HG03558 (cell line): ENCODE data around the gene TMEM190.

ENCODE experiments used
- ATAC-seq: cut with Tn5 transposase; IDR thresholded peaks from one replicate; pipeline ENCODE4 v1.9.1; 2021; ENCODE audit warnings: moderate number of reproducible peaks; ENCODE audit not compliant: unreplicated experiment; ENCODE audit errors: extremely low read depth

The TMEM190 gene

DNA sequence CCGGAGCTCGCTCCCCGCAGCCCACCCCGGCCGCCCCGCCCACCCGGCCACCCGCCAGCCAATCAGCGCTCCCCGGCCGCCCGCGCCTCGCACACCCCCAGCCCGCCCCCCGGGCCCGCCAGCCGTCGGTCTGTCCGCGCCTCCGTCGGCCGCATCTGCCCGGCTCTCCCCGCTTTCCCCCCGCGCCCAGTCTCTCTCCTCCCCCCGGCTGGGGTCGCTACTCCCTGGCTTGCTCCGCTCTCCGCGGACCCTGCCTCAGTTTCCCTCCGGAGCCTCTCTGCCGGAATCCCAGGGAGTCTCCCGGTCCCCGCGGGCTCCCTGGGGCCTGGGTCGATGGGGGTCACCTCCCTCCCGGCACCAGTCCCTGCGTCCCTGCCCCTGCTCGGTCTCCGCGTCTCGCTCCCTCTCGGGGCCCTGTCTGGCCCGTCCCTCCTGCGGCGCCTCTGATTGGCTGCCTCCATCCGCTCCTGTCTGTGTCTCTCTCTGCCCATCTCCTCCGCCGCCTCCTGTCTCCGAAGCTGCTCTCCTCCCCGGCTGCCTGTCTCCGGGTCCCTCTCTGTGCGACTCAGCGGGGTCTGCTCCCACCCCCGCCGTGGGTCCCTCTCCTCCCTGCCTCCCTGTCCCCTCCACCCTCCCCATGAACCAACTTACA lies 6.8 kb upstream of the TMEM190 start:
- ATAC-seq, result no peak

DNA sequence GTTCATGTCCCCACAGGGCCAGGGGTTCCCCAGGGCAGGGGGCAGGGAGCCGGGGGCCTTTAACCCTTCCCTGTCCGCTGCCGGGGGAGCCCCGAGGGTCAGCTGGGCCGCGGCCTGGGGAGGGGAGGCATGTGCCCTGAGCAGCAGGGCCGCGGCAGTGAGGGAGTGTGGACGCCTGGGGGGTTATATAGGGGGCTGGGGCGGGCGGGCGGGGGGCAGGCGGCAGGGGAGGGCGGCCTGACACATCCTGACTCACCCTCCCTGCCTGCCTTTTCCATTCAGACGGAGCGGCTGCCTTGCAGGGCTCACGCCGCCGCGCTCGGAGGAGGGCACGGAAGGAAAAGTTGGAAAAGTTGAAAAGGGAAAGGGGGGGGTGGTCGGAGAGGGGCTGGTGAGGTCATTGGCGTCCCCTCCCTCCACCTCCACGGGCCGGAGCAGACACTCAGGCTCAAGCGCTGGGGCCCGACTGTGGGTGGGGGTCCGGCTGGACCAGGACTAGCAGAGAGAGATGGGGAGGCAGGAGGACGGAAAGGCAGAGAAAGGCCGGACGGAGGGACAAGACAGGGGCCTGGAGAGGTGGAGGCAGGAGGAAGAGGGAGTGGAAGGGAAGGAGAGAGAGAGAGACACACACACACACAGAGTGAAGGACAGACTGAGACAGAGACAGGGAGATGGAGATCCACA lies 6.2 kb upstream of the TMEM190 start, which contains the start of gene IL11:
TSS of gene IL11 (minus strand) at position 159 of the 684 bp plus-strand sequence. CDS start at position 6, 153 bp downstream.
- no peak for ATAC-seq

DNA sequence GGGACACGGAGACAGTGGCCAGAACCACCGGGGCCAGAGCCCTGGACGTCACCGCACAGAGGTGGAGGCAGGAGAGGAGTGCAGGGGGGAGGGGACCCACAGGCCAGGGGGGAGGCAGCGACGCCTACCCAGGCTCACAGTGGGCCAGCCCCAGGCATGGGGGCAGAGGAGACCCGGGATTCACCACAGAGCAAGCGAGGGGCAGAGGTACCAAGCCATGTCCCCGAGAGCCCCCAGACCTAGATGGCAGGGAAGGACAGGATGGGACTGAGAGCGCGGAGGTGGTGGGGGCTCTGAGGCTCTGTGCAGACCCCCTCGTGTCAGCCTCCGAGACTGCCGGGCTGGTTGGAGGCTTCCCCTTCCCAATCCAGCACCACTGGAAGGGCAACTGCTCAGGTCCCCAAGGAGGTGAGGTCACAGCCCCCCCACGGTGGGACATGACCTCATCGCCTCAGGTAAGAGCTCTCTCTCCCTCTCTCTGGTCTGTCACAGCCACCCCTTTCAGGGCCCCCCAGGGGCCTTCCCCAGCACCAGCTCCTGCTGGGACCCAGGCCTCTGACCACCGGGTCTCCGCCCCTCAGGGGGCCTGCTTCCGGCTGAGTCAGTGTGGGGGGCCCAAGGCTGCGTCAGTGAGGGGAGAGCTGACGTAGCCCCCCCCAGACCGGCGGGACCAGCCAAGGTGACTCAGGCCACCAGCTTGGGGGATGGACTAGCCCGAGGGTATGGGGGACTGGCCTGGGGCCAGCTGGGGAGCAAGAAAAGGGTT lies 4.1 kb upstream of the TMEM190 start:
- no peak for ATAC-seq

DNA sequence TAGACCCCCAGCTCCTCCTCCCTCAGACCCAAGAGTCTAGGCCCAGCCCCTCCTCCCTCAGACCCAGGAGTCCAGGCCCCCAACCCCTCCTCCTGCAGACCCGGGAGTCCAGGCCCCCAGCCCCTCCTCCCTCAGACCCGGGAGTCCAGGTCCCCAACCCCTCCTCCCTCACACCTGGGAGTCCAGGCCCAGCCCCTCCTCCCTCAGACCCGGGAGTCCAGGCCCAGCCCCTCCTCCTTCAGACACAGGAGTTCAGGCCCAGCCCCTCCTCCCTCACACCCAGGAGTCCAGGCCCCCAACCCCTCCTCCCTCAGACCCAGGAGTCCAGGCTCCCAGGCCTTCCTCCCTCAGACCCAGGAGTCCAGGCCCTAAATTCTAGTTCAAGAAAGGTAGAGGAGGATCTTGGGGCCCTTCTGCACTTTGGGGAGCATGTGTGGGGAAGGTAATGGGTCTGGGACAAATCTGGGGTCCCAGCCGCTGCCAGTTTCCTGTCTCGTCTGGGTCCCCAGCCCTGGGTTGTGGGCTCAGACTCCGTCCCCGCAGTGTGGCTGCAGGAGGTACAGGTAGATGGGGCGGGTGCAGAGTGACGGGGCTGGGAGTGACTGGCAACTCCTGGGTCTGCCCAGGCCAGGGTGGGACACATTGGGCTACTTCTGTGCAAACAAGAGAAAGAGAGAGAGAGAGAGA lies 3.2 kb upstream of the TMEM190 start:
- no peak for ATAC-seq

DNA sequence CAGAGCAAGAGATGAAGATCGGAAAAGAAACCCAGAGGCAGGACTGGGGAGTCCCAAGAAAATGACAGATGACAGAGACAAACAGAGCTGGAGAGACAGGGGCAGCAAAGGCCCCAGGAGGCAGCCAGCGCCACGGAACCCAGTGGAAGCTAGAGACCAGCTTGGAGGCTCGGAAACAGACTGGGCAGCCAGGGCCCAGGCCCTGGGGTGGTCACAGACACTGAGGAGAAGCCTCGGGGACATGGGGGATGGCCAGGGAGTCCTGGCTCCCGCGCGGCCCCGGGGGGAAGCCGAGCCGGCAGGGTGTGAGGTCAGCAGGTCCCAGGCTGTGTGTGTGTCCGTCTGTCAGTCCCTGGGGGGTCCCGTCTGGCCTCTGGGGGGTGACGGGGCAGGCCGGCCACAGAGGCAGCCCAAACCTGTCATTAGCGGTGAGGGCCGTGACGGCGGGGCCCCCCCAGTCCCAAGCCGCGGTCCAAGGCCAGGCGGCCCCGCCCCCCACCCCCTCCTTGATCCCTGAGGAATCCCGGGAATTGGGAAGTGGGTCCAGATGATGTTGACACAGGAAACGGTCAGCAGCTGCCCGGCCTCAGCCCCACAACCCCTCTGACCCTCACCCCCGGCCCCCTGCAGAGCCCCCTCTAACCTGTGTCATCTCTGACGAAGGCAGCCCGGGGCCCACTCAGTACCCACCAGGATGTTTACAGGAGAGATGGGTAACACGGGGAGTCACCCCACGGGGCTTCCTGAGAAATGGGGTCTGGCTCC lies 2.5 kb upstream of the TMEM190 start:
- no peak for ATAC-seq

DNA sequence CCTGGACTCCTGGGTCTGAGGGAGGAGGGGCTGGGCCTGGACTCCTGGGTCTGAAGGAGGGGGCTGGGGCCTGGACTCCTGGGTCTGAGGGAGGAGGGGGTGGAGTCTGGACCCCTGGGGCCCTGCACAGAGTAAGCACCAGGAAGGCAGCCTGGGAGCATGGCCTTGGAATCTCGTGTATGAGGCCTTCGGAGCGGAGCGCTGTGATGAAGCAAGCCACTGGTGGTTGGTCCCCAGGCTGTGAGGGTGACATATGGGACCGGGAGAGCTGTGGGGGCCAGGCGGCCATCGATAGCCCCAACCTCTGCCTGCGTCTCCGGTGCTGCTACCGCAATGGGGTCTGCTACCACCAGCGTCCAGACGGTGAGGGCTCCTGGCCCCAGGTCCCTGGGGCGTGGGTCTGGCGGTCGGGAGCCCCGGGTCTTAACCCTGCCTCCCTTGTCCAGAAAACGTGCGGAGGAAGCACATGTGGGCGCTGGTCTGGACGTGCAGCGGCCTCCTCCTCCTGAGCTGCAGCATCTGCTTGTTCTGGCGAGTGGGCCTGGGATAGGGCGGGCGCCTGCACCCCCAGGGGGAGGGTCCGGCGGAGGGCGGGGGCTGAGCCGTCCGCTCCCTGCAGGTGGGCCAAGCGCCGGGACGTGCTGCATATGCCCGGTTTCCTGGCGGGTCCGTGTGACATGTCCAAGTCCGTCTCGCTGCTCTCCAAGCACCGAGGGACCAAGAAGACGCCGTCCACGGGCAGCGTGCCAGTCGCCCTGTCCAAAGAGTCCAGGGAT lies 918 bp downstream of the TMEM190 start:
- no peak for ATAC-seq

DNA sequence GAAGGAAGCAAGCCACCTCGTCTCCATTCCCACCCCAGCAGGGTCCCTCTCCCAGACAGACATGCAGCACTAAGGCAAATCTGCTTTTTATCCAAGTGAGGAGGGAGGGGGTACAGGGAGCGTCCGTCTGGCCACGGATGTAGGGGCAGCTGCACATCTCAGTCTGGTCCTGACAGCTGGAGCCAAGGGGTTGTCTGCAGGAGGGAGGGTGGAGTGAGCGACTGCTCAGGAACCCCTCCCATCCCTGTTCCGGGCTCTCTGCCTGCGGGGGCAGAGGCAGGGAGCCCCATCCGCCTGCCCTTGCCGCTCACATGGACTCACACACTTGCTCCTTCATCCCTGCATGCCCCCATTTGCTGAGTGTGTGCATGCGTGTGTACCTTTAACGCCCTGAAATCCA lies 2.5 kb downstream of the TMEM190 start:
- ATAC-seq, result no peak

DNA sequence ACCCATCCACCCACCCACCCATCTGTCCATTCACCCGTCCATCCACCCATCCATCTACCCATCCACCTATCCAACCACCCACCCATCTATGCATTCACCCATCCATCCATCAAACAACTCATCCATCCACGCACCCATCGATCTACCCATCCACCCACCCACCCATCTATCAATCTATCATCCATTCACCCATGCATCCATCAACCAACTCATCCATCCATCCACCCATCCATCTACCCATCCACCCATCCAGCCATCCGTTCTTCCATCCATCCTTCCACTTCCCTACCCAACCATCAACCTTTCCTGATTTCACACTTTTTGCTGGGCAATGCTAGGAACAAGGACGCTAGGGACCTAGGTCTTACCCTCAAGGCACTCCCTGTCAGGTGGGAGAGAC lies 5.4 kb downstream of the TMEM190 start:
- ATAC-seq, result no peak

DNA sequence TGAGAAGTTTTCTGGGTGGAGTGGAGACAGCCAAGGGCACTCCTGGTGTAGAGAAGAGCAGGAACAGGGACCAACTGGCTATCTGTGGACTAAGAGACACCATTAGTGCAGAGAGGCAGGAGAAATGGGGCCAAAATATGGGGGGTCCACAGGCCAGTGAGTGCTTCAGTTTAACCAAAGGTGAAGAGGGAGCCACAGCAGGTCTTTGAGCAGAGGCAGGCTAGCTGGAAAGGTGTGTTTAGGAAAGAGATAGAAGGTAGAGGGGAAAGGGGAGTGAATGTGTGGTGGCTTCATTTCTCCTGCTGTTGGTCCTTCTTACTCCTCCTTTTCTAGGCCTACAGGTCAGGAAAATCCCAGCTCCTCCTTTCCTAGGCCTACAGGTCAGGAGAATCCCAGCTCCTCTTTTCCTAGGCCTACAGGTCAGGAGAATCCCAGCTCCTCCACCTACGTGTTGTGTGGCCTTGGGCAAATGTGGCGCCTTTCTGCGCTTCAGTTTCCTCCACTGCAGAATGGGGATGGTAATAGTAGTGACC lies 6.0 kb downstream of the TMEM190 start:
- ATAC-seq, result no peak

DNA sequence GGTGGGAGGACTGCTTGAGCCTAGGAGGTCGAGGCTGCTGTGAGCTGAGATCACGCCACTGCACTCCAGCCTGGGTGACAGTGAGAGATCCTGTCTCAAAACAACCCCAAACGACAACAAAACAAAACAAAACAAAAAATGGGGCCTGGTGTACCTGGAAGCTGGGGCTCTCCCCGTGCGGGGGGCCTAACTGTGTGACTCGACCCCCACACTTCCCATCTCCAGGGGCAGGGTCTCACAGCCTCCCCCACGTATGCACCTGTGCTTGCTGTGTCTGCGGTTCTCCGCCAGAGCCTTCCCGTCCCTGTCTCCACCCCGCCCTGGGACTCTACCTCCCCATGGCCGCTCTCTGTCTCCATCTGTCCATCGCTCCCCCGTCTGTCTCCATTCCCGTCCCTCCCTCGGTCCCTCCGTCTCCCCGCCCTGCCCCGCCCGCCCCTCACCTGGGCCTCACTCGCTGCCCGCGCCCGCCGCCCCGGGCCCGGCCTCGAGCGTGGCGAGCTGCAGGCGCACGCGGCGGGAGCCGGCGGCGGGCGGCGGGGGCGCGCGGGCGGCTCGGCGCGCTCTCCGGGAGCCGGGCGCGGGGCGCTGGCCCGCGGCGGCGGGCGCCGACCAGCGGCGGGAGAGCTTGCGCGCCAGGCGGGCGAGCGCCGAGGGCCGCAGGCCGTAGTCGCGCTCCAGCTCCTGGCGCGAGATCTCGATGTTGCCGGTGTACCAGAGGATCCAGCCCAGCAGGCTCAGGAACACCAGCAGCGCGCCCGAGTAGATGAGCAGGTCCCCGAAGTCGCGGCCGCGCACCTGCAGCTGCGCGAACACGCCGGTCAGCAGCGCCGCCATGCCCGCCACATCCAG lies 6.9 kb downstream of the TMEM190 start:
- no peak for ATAC-seq

DNA sequence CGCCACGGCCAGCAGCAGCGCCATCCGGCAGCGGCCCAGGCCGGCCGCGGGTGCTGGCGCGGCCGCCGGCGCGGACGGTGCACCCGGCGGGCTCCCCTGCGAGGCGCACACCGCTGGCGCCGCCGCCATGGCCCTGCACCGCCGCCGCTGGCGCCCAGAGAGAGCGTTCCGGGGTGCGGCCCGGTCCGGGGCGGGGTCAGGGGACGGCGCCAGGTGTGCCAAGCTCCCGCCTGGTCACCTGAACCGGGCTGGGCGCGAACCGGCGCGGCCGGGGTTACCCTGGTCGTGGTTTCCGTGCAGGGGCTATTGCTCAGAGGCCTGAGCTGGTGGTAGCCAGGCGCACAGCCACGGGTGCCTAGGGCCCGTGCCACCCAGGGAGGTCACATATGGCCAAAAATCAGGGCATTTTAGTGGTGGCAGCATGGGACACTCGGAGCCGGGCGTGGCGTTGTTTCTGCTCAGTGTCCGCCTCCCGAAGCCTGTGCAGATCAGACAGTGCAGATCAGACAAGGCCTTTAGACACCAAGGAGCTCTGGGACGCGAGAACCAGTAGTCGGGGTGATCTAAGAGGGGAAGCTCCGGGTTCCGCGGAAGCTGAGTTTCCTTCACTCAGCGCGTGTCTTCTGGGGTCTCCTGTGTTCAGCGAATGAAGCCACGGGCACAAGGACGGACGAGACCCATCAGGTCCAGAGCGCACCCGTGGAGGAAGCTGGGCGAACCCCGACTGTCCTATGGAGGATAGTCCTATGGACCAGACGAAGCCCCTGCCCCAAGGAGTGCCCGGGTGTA lies 7.7 kb downstream of the TMEM190 start, which contains the start of gene TMEM238:
TSS of gene TMEM238 (minus strand) at position 162 of the 789 bp plus-strand sequence. CDS start at position 129, 33 bp downstream.
- ATAC-seq, result no peak

DNA sequence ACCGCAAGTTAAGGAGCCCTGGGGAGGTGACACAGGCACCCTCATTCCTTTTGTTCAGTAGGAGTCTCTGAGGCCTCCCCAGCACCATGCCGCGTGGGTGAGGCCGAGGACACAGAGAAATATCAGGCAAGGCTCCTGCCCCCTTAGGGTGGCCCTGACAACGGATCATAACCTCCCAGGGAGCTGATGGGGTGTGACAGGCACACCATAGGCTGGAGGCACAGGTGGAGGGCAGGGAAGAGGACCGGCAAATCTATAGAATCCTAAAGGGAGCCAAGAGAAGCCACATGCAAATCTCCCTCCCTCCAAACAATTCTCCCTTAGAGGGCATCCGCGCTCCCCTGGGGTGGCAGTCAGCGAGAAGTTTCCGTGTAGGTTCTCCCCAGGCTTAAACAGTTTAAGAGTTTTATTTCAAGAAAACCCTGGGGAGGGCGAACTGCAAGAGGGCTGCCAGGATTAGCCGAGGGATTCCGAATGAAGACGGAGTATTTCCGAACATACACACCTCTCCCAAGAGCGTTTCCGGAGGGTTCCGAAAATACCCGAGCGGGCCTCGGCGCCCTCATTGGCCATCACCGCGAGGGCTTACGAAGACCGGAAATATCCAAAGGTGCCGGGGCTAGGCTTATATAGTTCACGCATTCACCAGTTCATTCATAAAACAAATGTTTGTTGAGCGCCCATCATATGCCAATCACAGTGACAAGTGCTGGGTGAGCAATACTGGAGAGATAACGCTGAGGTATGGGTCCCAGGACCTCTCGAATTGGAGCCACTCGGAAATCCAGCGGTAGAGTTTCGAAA lies 8.5 kb downstream of the TMEM190 start:
- ATAC-seq, result peak; percentile 29

DNA sequence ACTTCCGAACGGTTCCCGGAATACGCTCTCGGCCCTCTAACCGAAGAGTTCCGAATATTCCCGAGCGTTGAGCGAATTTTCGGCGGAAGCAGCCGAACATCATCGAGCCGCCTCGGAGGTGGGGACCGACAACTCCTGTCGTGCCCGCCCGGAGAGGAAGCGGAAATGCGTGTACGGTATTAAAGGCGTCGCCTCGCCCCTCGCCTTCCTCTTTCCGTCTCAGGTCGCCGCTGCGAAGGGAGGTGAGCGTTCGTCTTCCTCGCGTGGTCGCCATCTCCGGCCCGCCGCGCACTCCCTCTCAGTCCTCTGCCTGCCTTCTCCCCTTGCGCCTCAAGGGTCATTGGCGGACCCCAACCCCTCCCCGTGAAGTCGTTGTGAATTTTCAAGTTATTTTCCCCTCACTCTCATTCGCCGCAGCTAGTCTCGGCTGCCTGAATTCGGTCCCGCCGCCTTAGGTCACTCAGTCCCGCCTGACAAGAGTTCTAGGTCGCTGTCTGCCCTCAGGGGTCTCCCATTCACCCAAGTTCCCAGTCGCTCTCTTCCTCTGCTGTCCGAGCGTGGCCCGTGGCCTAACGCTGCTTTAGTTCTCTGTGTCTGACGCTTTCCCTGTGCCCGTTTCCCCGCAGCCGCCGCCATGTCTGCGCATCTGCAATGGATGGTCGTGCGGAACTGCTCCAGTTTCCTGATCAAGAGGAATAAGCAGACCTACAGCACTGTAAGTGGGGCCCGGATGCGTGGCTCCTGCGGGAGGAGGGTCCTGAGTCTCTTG lies 9.3 kb downstream of the TMEM190 start, which contains the start of gene RPL28:
TSS of gene RPL28 (plus strand) at position 209 of the 769 bp plus-strand sequence. CDS start at position 635, 426 bp downstream.
- ATAC-seq, result peak; percentile 33

DNA sequence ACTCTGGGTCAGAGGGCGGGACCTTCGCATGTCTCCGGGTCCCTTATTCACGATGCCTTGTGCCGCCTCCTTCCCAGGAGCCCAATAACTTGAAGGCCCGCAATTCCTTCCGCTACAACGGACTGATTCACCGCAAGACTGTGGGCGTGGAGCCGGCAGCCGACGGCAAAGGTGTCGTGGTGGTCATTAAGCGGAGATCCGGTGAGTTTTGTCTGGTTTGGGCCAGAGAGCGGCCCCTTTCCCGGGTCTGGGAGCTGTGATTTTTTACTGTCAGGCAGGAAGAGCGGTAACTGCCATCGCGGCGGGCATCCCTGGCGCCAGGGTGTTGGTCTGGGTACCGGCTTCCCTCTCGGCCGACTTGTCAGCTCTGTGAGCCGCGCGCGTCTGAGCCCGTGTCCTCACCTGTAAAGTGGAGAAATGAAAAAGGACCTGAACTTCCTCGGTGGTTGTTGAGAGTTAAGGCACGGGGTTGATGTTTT lies 9.9 kb downstream of the TMEM190 start:
- no peak for ATAC-seq

DNA sequence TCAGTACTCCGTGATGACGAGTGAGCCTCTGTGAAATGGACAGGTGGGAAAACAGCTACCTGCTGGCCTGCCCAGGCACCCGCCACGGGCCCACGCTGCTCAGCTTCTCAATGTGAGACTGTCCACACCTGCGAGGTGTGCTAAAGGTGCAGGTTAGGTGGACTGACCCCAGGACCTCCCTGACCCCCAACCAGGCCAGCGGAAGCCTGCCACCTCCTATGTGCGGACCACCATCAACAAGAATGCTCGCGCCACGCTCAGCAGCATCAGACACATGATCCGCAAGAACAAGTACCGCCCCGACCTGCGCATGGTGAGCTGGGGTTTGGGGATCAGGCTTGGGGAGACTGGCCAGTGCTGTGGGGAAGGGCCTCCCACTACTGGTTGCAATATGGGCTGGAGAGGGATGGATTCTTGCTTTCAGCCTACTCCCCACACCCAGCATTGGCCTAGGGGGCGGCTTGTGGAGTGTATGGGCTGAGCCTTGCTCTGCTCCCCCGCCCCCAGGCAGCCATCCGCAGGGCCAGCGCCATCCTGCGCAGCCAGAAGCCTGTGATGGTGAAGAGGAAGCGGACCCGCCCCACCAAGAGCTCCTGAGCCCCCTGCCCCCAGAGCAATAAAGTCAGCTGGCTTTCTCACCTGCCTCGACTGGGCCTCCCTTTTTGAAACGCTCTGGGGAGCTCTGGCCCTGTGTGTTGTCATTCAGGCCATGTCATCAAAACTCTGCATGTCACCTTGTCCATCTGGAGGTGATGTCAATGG lies 11.3 kb downstream of the TMEM190 start:
- no peak for ATAC-seq
